H1 (cell line): ENCODE measurements around the gene CUTA. TPM values are rescaled to one million over a fixed set of nuclear protein-coding genes. Genes with fewer than 3 reads are reported as not detected.

Experiments
- BRCA1 ChIP-seq: IDR thresholded peaks from 2 replicates; pipeline ENCODE4 v1.6.1; 2012; ENCODE audit warnings: low read depth, low read length, improper control_type of control experiment
- CBX5 ChIP-seq: fragments of 300-800, 300-1000 bp; sonication (generic); IDR thresholded peaks from 2 replicates; pipeline ENCODE4 v1.7.1; 2016; ENCODE audit warnings: antibody characterized with exemption, low read length, low read depth
- CHD1 ChIP-seq: IDR thresholded peaks from 2 replicates; pipeline ENCODE4 v1.6.1; 2012; ENCODE audit warnings: low read depth, low read length, improper control_type of control experiment
- CHD2 ChIP-seq: IDR thresholded peaks from 2 replicates; pipeline ENCODE4 v1.6.1; 2012; ENCODE audit warnings: low read length, improper control_type of control experiment
- CTBP2 ChIP-seq: IDR thresholded peaks from 2 replicates; pipeline ENCODE4 v1.7.0; 2011; ENCODE audit warnings: borderline replicate concordance, mild to moderate bottlenecking, moderate library complexity, mixed read lengths, low read length; ENCODE audit not compliant: insufficient read depth, insufficient read length
- EGR1 ChIP-seq: IDR thresholded peaks from 2 replicates; pipeline ENCODE4 v1.6.1; 2011; ENCODE audit warnings: low read depth, low read length, borderline replicate concordance
- EP300 ChIP-seq, 2 experiments: IDR thresholded peaks; 1 replicate in 1 of 2; 2 replicates in 1 of 2; pipeline ENCODE4 v1.6.1; 2011 to 2012; ENCODE audit warnings: low read depth in 2 of 2, low read length in 2 of 2, mild to moderate bottlenecking in 2 of 2, borderline replicate concordance in 1 of 2, inconsistent platforms in 1 of 2, moderate library complexity in 1 of 2
- GABPA ChIP-seq: IDR thresholded peaks from 2 replicates; pipeline ENCODE4 v1.6.1; 2011; ENCODE audit warnings: mild to moderate bottlenecking, low read length, moderate library complexity, borderline replicate concordance; ENCODE audit not compliant: insufficient read depth
- HDAC6 ChIP-seq: IDR thresholded peaks from one replicate; pipeline ENCODE4 v1.7.1; 2012; ENCODE audit warnings: low read depth, mild to moderate bottlenecking, inconsistent platforms, low read length, moderate library complexity
- JUND ChIP-seq: IDR thresholded peaks from 2 replicates; pipeline ENCODE4 v1.6.1; 2011; ENCODE audit warnings: mild to moderate bottlenecking, improper control_type of control experiment, low read length
- KDM5A ChIP-seq: fragments of 200-600 bp; IDR thresholded peaks from 2 replicates; pipeline ENCODE4 v1.7.1; 2012; ENCODE audit warnings: mild to moderate bottlenecking, low read length, inconsistent platforms, mixed read lengths
- NRF1 ChIP-seq: IDR thresholded peaks from 2 replicates; pipeline ENCODE4 v1.6.1; 2011; ENCODE audit warnings: mild to moderate bottlenecking, low read depth, low read length, improper control_type of control experiment
- SIN3A ChIP-seq, 2 experiments: IDR thresholded peaks in 1 of 2; conservative IDR thresholded peaks in 1 of 2; 2 replicates each; pipeline ENCODE4 v1.6.1; 2011 to 2012; ENCODE audit warnings: low read length in 2 of 2, improper control_type of control experiment in 1 of 2, low read depth in 1 of 2, mild to moderate bottlenecking in 1 of 2
- SP2 ChIP-seq: IDR thresholded peaks from 2 replicates; pipeline ENCODE4 v1.6.1; 2012; ENCODE audit warnings: mild to moderate bottlenecking, low read length, inconsistent platforms
- SRF ChIP-seq: IDR thresholded peaks from 2 replicates; pipeline ENCODE4 v1.6.1; 2011; ENCODE audit warnings: mild to moderate bottlenecking, low read depth, low read length, moderate library complexity
- SUZ12 ChIP-seq: fragments of 200-600 bp; sonication (generic); IDR thresholded peaks from 2 replicates; pipeline ENCODE4 v1.6.1; 2012; ENCODE audit warnings: mild to moderate bottlenecking, inconsistent platforms, low read length, moderate library complexity, mixed read lengths
- TAF1 ChIP-seq: IDR thresholded peaks from 2 replicates; pipeline ENCODE4 v1.6.1; 2011; ENCODE audit warnings: mild to moderate bottlenecking, low read depth, low read length
- TAF7 ChIP-seq: optimal IDR thresholded peaks from 2 replicates; pipeline ENCODE3; 2011; ENCODE audit warnings: low read depth, mild to moderate bottlenecking, inconsistent platforms, low read length, moderate library complexity, borderline replicate concordance
- TEAD4 ChIP-seq: IDR thresholded peaks from 2 replicates; pipeline ENCODE4 v1.6.1; 2012; ENCODE audit warnings: low read depth, low read length, inconsistent platforms, mixed read lengths
- polyA plus RNA-seq, 7 experiments: library from polyadenylated mRNA; depleted of rRNA in 3 of 7; stranded (reverse) in 5 of 7; unstranded in 2 of 7; fragments of >200 nt in 5 of 7; fragments of 200-250 nt in 2 of 7; gene quantifications; 1 replicate in 5 of 7; 2 replicates in 1 of 7; 4 replicates in 1 of 7; pipeline versions ENCODE4 v1.2.1 to v1.2.3, GENCODE V29; 2011 to 2013; ENCODE audit warnings: missing spikeins in 2 of 7, mixed read lengths in 2 of 7
- total RNA-seq: library from RNA; stranded (reverse); fragmentation: NEBNext Ultra II Directional; extraction: Animal tissue kit (Norgen Biotek cat#: 25700); gene quantifications from 2 replicates; pipeline ENCODE4 v1.2.1, GENCODE V29; 2021
- TF ChIP-seq, protein P1 (sequence below), 3 experiments: IDR thresholded peaks; 1 replicate in 2 of 3; 2 replicates in 1 of 3; pipeline versions ENCODE4 v1.5.1 to v1.6.1; 2011; ENCODE audit warnings: low read length in 3 of 3, mild to moderate bottlenecking in 3 of 3, inconsistent platforms in 2 of 3, low read depth in 1 of 3, moderate library complexity in 1 of 3; ENCODE audit not compliant: insufficient read depth in 1 of 3; ENCODE audit errors: control extremely low read depth in 1 of 3

Gene CUTA
- total and polyA plus RNA-seq, 2 of the 8 experiments (the other 6 are each of a cell fraction or from before 2014, with no cell fraction given) = 297 to 460 TPM

DNA sequence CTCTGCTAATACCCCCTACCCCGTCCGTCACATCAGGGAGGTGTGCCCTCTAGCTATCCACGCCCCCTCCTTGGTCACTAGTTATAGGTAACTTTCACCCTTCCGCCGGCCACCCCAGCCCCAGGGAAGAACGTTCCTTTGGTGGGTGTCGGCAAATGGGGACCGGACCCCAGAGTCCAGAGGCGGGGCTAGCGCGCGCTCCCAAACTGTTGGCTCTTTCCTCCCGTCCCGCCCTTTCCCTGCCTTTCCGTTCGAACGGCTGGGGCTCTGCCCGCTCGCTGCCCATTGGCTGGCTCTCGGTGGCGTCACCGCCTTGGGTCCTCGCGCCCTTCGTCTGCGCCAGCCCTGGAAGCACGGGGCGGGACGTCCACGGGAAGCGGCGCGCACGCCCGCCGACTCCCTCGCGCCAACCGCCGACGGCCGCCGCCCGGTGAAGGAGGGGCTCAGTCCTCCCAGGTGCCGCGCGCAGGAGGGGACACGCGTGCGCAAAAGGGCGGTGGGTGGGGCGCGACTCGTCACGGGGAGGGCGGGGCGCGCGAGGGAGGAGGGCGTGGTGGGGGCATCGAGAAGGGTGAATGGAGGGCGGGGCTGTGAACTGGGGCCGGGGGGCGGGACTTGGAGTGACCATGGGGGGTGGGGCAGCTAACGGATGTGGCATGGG lies 7.7 kb downstream of the CUTA start (continued):
- TF ChIP-seq, protein P1, sequence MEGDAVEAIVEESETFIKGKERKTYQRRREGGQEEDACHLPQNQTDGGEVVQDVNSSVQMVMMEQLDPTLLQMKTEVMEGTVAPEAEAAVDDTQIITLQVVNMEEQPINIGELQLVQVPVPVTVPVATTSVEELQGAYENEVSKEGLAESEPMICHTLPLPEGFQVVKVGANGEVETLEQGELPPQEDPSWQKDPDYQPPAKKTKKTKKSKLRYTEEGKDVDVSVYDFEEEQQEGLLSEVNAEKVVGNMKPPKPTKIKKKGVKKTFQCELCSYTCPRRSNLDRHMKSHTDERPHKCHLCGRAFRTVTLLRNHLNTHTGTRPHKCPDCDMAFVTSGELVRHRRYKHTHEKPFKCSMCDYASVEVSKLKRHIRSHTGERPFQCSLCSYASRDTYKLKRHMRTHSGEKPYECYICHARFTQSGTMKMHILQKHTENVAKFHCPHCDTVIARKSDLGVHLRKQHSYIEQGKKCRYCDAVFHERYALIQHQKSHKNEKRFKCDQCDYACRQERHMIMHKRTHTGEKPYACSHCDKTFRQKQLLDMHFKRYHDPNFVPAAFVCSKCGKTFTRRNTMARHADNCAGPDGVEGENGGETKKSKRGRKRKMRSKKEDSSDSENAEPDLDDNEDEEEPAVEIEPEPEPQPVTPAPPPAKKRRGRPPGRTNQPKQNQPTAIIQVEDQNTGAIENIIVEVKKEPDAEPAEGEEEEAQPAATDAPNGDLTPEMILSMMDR (IDR thresholded peaks at IDR 0.05; ENCODE audit: control extremely low read depth in 1 of 3, insufficient read depth in 1 of 3, low read depth in 1 of 3, low read length in 3 of 3) = no peak
- no peak for TF ChIP-seq SP2
- TF ChIP-seq SRF = peak; percentile 5; the same call in 1 of the 2 replicates
- 0 out of 2 replicates have a peak, but pooled peaks have one; percentile 15 for TF ChIP-seq TAF1
- no peak for TF ChIP-seq TAF7
- TF ChIP-seq HDAC6 = no peak
- TF ChIP-seq CHD2 = peak; percentile 65; the same call in 1 of the 2 replicates
- TF ChIP-seq EP300 (IDR thresholded peaks at IDR 0.05; ENCODE audit: borderline replicate concordance in 1 of 2, low read depth in 2 of 2, low read length in 2 of 2) = peak in 1 of 2 experiments; percentile 49; a peak in 1 of 3 replicates
- no peak for TF ChIP-seq SUZ12
- no peak for TF ChIP-seq NRF1
- peak in 1 of 2 experiments; percentile 53; a peak in 2 of 4 replicates for TF ChIP-seq SIN3A (conservative IDR thresholded peaks at IDR 0.05 in 1 of 2, IDR thresholded peaks at IDR 0.05 in 1 of 2; ENCODE audit: low read depth in 1 of 2, low read length in 2 of 2)
- no peak for TF ChIP-seq CHD1
- no peak for TF ChIP-seq GABPA
- no peak for TF ChIP-seq CTBP2
- peak; percentile 1; the same call in 1 of the 2 replicates for TF ChIP-seq TEAD4
- TF ChIP-seq CBX5 = no peak
- no peak for TF ChIP-seq EGR1
- no peak for TF ChIP-seq BRCA1
- no peak for TF ChIP-seq KDM5A
- no peak for TF ChIP-seq JUND
- TF ChIP-seq, all 59 proteins: peak for 17
